NCI-H69 (cell line): ENCODE measurements around the gene MAP1S.
"Not testable (repeated sequence)": the region's sequence is repeated elsewhere in the genome, so short reads cannot be mapped to it uniquely, and the experiment has no call there.

Experiments
- DNase-seq: peaks from one replicate; lab custom pipeline; 2025; lab: John Stamatoyannopoulos, UW

Gene MAP1S

DNA sequence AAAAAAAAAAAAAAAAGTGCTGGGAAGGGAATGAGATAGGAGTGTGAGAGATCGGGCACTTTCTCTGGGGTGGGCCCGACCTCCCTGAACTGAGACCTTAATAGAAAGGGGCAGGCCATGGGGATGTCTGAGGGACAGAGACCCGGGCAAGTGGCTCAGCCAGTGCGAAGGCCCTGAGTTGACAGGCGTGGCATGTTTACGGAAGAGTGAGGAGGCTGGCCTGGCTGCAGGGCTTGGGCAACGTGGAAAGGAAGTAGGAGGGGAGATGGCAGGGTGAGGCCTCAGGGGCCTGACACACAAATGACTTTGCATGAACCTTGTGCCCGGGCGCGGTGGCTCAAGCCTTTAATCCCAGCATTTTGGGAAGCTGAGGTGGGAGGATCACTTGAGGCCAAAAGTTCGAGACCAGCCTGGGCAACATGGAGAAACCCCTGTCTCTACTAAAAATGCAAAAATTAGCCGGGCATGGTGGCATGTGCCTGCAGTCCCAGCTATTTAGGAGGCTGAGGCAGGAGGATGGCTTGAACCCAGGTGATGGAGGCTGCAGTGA lies 45.9 kb downstream of the MAP1S start:
- DNase-seq, result peak; percentile 17

DNA sequence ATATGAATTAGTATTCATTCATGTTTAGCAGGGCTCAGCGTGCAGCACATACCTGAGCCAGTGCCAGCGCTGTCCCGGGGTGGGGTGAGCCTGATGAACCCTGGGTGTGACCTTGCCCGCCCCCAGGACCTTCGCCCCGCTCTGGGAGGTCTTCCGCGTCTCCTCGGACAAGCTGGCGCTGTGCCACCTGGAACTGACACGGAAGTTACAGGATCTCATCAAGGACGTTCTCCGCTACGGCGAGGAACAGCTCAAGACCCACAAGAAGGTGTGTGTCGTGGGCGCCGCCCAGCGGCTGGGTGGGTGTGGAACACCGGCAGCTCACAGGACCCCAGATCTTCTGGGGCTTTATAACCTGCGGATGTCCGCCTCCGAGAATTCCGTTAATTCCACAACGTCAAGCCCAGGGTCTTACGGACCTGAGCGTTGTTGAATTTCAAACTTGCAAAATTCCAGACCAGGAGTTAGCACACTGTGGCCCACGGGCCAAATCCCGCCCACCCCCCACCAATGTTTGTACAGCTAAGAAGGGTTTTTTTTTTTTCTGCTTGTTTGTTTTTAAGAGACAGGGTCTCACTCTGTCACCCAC lies 47.4 kb downstream of the MAP1S start:
- peak; percentile 92 for DNase-seq

- no peak for DNase-seq
Observed at GRCh38 chr19:17767559-17767958, 48.3 kb downstream of the MAP1S start.

DNA sequence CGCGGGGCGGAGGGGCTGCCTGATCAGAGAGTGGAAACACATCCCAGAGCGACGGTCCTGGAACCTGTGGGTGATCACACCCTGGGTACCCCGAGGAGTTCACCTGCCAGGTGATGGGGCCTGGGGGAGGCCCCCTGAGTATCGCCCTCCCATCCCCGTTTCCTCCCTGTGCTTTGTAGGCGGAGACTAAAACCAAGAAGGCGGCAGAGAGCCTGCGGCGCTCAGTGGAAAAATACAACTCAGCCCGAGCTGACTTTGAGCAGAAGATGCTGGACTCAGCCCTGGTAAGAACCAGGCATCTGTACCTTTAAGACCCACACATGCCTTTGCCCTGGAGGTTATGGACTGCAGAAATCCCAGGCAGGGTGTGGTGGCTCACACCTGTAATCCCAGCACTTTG lies 51.3 kb downstream of the MAP1S start:
- no peak for DNase-seq

GRCh38 chr19:17772172-17772571 lies 52.9 kb downstream of the MAP1S start:
- DNase-seq, result no peak

DNA sequence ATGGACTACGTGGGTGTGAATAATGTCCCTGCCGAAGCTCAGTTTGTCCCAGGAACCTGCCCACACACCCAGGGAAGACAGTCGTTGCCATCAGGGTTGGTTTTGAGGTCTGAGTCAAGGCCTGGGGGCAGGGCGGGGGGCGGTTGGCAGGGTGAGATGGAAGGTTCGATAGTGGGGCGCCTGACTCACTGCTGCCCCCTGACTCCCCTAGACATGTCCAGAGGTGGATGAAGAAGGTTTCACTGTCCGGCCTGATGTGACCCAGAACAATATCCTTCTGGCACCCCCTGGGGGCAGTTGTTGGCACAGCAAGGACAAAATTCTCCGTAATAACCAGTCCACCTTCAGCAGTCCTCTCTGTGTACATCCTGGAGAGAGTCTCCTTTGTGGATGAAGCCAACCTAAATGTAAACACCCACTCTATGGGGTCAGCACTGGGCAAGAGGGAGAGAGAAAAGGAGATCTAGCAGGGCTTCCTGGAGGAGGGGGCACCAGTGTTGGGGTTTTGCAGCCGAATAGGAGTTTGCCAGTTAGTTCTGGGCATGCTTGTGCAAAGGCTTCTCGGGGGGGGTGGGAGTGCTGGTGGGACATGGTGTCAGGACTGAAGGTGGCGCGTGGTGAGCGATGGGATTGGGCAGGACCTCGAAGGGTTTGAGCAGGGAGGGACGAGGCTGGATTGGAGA lies 56.1 kb downstream of the MAP1S start:
- DNase-seq, result peak; percentile 24

DNA sequence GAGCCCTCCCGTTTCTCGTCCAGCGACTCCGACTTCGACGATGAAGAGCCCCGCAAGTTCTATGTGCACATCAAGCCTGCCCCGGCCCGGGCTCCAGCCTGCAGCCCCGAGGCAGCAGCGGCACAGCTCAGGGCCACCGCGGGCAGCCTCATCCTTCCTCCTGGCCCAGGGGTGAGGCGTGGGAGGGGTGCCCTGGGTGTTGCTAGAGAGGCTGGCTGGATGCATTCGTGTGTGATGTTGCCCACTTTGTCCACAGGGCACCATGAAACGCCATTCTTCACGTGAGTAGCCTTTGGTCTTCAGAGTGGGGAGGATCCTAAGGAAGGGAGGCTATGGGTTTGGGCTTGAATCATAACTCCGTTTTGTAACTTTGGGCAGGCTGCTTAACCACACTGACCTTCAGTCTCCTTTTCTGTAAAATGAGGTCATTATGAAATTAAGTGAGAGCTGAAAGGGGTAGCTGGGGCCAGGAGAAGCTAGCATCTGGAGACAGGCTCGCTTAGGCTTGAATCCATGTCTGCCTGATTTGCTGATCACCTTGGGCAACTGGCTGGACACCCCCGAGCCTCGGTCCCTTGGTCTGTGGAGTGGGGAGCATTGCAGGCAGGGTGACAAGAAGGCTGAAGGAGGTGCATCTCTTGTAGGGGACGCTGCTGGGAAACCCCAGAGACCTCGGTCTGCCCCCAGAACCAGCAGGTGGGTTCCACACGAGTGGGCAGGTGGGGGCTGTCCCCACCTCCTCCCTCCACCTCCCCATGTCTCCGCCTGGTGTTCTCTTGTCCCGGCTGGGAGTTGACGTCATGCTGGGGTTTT lies 56.9 kb downstream of the MAP1S start:
- DNase-seq, result no peak

DNA sequence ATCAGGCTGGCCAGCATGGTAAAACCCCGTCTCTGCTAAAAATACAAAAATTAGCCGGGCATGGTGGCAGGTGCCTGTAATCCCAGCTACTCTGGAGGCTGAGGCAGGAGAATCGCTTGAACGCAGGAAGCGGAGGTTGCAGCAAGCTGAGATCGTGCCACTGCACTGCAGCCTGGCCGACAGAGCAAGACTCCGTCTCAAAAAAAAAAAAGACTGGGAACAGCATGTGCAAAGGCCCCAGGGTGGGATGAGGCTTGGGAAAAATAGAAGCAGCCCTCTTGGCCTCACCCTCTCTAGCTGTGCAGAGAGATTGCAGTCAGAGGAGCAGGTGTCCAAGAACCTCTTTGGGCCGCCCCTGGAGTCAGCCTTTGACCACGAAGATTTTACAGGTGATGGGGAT lies 58.6 kb downstream of the MAP1S start:
- not testable (repeated sequence) for DNase-seq

DNA sequence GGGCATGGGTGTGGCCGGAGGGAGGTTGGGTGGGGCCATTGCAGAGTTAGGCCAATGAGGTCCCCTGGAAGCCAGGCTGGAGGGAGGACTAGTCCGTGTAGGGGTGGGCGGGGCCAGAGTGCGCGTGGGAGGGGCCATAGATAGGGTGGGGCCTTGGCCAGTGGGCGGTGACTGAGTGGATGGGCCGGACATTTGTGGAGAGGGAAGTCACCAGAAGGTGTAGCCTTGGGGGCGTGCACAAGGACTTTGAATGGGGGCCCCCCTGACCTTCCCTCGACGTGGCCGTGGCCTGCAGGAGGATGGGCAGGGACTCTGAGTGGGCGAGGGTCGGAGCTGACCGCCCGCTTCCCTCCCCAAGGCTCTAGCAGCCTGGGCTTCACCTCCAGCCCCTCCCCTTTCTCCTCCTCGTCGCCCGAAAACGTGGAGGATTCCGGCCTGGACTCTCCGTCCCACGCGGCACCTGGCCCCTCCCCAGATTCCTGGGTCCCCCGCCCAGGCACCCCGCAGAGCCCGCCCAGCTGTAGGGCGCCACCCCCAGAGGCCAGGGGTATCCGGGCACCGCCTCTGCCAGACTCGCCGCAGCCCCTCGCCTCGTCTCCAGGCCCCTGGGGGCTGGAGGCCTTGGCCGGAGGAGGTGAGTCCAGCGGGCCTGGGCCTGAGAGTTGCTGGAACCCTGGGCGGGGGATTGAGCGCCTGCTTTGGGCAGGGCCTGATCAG lies 59.1 kb downstream of the MAP1S start:
- peak; percentile 58 for DNase-seq

DNA sequence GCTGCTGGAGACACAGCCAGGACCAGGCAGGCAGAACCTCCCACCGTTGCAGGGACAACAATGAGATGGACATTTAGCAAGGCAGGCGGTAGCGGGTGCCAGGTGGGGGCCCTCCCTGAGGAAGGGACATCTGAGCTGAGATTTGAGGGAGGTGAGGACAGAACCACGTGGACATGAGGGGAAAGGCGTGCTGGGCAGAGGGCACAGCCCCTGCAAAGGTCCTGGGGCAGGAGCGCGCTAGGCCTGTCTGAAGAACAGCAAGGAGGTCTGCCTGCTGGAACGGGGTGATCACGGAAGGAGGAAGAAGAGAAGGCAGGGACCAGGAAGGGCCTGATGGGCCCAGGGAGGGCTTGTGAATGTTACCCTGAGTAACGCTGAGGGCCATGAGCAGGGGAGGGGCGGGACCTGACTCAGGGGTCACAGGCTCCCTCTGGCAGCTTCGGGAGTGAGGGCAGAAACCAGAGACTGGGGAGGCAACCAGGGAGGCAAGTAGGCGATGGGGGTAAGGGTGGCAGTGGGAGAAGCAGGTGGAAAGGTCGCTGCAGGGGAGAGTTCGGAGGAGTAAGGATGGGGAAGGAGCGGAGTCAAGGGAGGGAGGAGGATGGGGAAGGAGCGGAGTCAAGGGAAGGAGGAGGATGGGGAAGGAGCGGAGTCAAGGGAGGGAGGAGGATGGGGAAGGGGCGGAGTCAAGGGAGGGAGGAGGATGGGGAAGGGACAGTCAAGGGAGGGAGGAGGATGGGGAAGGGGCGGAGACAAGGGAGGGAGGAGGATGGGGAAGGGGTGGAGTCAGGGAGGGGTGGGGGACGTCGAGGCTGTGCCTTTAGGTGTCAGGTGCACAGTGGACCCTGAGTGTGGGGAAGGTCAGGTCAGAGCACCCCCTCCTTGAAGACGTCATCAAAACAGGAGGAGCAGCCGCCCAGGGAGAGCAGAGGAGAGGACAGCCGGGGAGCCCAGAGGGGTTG lies 60.0 kb downstream of the MAP1S start:
- DNase-seq, result peak; percentile 38

DNA sequence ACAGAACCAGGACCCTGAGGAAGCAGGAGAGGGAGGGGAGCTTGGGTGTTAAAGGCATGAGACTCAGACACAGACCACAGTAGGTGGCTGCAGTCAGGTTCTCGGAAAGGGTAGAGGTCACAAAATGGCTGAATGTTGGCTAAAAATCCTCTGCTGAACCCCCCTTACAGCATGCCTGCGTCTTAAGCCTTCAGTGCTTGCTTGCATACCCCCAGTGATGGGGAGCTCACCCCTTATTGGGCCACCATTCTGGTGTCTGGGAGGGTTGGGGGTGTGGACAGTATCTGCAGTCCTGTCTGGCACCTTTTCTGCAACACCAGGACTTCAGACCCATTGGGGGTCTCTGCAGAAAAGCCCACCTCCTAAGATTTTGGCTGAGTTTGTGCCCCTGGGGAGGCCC lies 61.5 kb downstream of the MAP1S start:
- DNase-seq, result no peak

DNA sequence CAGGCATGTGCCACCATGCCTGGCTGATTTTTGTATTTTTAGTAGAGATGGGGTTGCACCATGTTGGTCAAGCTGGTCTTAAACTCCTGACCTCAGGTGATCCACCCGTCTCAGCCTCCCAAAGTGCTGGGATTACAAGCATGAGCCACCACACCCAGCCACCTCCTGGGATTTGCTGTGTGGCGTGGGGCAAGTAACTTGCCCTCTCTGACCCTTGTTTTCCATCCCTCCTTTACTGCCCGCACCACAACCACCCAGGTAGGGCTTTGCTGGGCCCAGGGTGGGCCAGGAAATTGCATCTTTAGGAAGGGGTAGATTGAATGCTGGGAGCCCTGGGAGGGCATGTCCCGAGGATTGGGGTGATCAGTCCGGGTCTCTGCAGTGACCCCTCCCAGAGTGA lies 64.4 kb downstream of the MAP1S start:
- not testable (repeated sequence) for DNase-seq
